GM18909 (cell line): Measurements from ENCODE around the gene NMBR.
"Not testable (repeated sequence)": the region's sequence is repeated elsewhere in the genome, so short reads cannot be mapped to it uniquely, and the experiment has no call there.

Source experiments
- ATAC-seq: cut with Tn5 transposase; IDR thresholded peaks from one replicate; pipeline ENCODE4 v1.9.1; 2021; ENCODE audit warnings: mild to moderate bottlenecking; ENCODE audit not compliant: unreplicated experiment, poor library complexity

NMBR gene

DNA sequence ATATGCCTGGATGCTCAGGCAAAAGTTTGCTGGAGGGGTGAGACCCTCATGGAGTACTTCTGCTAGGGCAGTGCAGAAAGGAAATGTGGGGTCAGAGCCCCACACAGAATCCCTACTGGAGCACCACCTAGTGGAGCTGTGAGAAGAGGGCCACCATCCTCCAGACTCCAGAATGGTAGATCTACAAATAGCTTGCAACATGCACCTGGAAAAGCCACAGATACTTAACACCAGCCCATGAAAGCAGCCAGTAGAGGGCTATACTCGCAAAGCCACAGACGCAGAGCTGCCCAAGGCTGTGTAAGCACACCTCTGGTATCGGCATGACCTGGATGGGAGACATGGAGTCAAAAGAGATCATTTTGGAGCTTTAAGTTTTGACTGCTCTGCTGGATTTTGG, 74.9 kb downstream of the NMBR start:
- no peak for ATAC-seq

DNA sequence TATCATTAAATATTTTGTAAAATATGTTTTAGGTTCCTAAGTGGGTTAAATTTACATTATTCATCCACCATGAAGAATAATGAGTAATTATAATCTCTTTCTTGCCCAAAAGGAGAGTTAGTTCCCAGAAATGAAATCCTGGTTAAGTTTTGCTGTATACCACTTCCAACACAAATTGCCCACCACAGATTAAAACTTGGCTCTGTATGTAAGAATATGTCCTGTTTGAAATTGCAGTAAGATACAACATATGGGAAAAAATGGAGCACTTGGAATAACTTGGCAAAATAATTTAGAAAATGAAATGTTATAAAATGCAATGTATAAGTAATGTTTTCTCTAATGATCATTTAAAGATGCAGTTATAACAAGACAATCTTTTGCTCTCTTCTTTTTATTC, 78.5 kb downstream of the NMBR start:
- no peak for ATAC-seq

DNA sequence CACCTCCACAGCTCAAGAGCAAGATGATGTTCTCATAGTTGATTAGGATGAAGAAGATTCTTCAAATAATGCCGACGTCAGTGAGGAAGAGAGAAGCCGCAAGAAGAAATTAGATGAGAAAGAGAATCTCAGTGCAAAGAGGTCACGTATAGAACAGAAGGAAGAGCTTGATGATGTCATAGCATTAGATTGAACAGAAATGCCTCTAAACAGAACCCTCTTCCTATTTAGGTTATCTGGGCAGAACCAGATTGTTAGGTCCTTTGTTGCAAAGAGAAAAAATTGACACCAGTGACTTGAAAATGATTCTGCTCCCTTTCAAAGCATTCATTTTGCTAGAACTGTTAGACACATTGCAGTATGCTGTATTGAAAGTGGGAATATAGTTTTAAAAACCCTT, 84.1 kb downstream of the NMBR start:
- not testable (repeated sequence) for ATAC-seq

DNA sequence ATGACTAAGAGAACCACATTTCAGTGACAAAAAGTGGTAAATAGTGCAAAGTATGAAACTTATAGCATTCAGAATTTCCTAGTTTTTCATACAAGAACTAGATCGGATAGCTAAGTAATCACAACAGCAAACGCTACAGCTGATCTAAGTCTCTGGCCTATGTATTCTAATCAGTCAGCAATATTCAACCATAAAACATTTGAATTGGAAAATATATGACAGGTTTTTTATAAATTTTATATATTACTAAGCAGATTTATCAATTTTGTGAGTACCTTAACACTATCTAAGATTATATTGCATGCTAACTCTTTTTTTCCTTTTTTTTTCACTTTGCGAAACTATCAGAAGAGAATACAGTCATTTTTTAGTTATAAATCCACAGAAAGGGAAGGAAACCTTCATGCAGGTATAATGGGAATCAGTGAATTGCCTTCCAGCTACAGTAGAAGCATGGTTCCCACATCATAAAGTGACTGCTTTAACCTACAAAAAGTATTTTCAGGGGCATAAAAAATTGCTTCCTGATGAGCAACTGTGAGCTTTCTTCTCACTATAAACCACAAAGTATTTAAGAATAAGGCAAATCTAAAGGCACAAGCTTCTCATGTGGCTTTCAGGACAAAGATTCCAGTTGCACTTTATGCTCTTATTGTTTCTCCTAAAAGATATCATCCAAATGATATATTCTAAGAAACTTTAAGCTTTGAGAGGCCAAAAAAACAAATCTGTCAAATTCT, 88.2 kb downstream of the NMBR start:
- no peak for ATAC-seq

DNA sequence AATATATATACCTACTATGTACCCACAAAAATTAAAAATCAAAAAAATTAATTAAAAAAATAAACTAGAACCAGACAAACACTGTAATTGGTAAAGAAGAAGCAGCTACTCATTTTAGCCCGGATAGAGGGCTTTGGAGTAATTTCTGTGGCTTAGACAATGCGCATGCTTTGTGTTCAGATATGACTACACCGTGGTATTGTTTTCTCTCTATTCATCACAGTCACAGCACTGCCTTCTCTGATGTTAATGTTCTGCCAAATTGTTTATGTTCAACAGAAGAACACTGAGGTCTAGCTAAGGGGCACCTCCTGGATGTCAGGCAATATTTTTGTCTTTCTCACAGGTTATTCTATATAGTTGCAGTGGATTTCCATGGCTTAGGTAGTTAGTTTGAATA, 91.7 kb downstream of the NMBR start:
- ATAC-seq = peak; percentile 91

DNA sequence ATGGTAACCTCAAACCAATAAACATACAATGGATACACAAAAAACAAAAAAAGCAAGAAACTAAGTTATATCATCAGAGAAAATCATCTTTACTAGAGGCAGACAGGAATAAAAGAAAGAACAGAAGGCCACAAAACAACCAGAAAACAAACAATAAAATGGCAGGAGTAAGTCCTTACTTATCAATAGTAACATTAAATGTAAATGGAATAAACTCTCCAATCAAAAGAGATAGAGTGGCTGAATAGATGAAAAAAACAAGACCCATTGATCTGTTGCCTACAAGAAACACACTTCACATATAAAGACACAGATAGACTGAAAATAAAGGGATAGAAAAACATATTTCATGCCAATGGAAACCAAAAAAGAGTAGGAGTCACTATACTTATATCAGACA, 95.5 kb downstream of the NMBR start:
- no peak for ATAC-seq

DNA sequence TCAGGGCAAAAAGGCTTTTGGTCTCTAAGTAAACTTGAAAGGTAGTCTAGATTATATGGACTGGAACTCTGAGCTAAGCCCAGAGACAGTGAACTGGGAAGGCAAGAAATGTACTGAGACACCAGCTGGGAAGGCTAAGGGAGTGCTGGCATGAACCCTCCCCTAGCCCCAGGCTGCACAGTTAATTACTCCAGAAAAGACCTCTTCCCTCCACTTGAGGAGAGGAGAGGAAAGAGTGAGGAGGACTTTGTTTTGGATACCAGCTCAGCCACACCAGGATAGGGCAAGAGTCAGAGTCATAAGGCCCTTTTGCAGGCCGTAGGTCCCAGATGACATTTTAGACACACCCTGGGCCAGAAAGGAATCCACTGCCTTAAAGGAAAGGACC, 98.3 kb downstream of the NMBR start:
- ATAC-seq = no peak

DNA sequence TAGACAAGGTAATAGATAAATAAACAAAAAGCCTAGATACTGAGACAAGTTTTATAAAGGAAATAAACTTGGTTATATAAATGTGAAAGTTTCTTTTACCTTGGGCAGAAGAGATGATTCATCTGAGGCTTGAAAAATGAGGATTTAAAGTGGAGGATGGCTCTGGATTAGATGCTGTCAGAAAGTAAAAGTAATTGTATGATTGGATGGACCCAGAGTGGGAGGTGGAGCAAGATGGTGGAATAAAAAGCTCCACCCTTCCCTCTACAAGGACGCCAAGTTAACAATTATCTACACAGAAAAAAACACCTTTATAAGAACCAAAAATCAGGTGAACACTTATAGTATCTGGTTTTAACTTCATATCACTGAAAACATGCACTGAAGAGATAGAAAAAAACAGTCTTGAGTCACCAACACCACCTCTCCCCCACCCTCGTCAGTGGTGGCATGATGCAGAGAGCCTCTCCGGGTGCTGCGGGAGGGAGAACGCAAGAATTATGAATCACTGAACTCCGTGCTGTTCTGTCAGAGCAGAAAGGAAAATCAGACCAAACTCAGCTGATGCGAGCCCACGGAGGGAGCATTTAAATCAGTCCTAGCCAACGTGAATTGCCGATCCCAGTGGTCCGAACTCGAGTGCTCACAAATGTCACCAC, 98.9 kb downstream of the NMBR start:
- no peak for ATAC-seq

DNA sequence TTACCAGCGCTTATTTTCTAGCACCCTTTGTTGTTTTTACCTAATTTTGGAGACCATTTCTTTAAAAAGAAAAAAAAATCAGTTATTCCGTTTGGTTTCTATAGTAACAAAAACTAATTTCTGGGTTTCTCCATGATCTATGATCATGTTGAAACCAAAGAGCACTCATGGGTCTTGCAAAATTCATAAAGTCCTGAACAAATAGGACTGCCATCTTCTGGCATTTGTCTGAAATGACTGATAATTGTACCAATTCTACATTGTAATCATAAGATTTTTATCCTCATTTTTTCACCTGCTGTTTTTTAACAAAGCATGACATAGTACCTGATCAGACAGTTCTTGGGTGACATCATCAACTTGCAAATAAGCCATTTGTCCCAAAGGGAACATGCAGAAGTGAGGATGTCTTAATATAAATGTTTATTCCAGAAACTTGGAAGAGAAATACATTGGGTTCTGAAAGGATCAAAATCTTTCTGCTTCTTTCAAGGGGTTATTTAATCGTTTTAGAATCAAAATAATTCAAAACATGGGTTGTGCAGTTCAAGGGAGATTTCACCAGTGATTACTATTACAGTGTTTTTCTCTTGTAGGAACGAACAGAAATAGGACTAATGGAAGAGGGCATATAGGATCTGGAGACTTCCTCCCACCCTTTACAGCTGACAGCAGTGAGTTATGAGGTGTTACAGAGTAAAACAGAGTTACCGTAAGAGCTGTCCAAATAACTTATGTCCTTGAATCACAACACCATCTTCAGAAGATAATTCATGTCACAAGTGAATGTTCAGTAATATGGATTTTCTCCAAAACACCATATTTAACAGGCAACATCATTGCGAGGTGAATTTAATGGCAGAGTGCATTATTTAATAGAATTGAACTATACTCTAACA, 101.3 kb downstream of the NMBR start:
- no peak for ATAC-seq

DNA sequence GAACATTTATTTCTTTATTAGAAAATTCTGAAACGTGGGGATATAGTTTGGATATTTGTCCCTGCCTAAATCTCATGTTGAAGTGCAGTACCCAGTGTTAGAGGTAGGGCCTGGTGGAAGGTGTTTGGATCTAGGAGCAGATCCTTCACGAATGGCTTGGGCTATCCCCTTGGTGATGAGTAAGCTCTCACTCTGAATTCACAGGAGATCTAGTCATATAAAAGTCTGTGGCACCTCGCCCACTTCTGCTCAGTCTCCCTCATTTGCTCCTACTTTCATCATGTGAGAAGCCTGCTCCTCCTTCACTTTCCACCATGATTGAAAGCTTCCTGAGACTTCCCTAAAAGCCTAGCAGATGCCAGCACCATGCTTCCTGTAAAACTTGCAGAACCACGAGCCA, 111.0 kb downstream of the NMBR start:
- no peak for ATAC-seq

DNA sequence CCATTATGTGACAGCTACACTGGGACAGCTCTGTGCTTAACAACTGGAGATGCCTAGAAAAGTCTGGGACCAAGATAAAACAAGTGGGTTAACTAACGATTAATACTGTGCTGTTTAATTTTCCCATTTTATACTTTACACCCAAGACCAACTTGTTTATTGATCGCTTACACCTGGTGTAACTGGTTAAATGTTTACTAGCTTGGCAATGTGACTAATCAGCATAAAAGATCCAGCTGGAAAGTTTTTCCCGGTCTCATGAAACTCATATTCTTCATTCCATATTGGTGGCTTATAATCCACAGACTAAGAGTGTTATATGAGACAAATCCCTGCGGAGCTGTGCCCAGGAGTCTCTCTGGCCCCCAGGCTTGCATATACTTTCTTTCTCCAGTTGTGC, 115.9 kb downstream of the NMBR start:
- ATAC-seq = no peak

DNA sequence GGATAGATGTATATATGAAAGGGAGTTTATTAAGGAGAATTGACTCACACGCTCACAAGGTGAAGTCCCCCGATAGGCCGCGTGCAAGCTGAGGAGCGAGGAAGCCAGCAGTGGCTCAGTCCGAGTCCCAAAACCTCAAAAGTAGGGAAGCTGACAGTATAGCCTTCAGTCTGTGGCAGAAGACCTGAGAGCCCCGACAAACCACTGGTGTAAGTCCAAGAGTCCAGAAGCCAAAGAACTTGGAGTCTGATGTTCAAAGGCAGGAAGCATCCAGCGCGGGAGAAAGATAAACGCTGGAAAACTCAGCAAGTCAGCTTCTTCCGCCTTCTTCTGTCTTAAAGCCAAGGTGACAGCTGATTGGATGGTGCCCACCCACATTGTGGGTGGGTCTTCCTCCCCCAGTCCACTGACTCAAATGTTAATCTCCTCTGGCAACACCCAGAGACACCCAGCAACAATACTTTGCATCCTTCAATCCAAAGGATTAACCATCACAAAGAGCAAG, 116.8 kb downstream of the NMBR start:
- no peak for ATAC-seq

DNA sequence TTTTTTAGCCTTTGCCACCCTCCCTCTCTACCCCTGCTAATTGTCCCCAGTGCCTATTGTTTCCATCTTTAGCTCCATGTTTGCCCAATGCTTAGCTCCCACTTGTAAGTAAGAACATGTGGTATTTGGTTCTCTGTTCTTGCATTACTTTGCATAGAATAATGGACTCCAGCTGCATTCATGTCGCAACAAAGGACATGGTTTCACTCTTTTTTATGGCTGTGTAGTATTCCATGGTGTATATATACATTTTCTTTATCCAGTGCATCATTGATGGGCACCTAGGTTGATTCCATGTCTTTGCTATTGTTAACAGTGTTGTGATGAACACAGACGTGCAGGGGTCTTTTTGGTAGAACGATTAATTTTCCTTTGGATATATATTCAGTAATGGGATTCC, 118.4 kb downstream of the NMBR start:
- ATAC-seq = no peak

DNA sequence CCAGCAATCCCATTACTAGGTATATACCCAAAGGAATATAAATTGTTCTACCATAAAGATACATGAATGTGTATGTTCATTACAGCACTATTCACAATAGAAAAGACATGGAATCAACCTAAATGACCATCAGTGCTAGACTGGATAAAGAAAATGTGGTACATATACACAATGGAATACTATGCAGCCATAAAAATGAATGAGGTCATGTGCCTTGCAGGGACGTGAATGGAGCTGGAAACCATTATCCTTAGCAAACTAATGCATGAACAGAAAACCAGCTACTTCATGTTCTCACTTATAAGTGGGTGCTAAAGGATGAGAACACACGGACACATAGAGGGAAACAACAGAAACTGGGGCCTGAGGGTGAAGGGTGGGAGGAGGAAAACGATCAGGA, 119.1 kb downstream of the NMBR start:
- ATAC-seq = not testable (repeated sequence)

DNA sequence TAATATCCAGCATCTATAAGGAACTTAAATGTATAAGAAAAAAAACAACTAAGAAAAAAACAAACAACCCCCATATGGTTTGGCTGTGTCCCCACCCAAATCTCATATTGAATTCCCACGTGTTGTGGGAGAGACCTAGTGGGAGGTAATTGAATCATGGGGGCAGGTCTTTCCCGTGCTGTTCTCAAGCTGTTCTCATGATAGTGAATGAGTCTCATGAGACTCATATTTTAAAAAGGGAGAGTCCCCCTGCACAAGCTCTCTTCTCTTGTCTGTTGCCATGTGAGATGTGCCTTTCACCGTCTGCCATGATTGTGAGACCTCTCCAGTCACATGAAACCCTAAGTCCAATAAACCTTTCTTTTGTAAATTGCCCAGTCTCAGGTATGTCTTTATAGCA, 119.8 kb downstream of the NMBR start:
- ATAC-seq = no peak

DNA sequence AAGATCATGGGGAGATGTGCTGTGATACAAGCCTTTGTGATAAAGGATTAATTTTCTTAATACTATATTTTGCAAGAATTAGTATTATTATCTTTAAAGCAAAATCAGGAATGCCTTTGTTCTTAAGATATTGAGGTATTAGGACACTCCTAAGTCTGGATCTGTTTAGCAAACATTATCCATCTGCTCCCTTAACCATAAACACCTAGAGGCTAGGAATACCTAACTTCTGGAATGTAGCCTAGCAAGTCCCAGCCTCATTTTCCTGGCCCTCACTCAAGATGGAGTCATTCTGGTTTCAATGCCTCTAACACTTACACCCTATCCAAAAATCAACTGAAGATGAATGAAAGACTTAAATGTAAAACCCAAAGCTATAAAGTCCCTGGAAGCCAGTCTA, 120.5 kb downstream of the NMBR start:
- ATAC-seq = no peak
